ENCODE measurements around the gene PLEK2. TPM values are rescaled to one million over a fixed set of nuclear protein-coding genes. Genes with fewer than 3 reads are reported as not detected.

Gene PLEK2
- total RNA-seq, 1 donor from 2014 or later: 10.5 TPM

GRCh38 chr14:67397536-67397935 is 14.4 kb downstream of the PLEK2 start:
- DNase-seq (ENCODE audit: low spot score): no peak

- no peak for DNase-seq (ENCODE audit: low spot score)
Measured at GRCh38 chr14:67396381-67396970, 15.5 kb downstream of the PLEK2 start.

GRCh38 chr14:67395876-67396189 is 16.1 kb downstream of the PLEK2 start:
- DNase-seq (ENCODE audit: low spot score): no peak

GRCh38 chr14:67395086-67395875 is 16.7 kb downstream of the PLEK2 start:
- DNase-seq (ENCODE audit: low spot score): no peak

GRCh38 chr14:67393689-67394088 is 18.3 kb downstream of the PLEK2 start:
- no peak for DNase-seq (ENCODE audit: low spot score)

GRCh38 chr14:67392800-67393199 is 19.2 kb downstream of the PLEK2 start:
- DNase-seq (ENCODE audit: low spot score): no peak

- DNase-seq (ENCODE audit: low spot score): no peak
Measured at GRCh38 chr14:67392123-67392522, 19.8 kb downstream of the PLEK2 start.

GRCh38 chr14:67391268-67391667 is 20.7 kb downstream of the PLEK2 start:
- DNase-seq (ENCODE audit: low spot score): no peak

- DNase-seq (ENCODE audit: low spot score): no peak
Measured at GRCh38 chr14:67389811-67390534, 22.0 kb downstream of the PLEK2 start.

GRCh38 chr14:67389275-67389674 is 22.7 kb downstream of the PLEK2 start:
- DNase-seq (ENCODE audit: low spot score): no peak

- no peak for DNase-seq (ENCODE audit: low spot score)
Measured at GRCh38 chr14:67387195-67387594, 24.8 kb downstream of the PLEK2 start.

GRCh38 chr14:67385618-67386017 is 26.3 kb downstream of the PLEK2 start:
- DNase-seq (ENCODE audit: low spot score): no peak

- no peak for DNase-seq (ENCODE audit: low spot score)
Measured at GRCh38 chr14:67385120-67385519, 26.8 kb downstream of the PLEK2 start.

GRCh38 chr14:67377916-67378315 is 34.0 kb downstream of the PLEK2 start:
- no peak for DNase-seq (ENCODE audit: low spot score)

- no peak for DNase-seq (ENCODE audit: low spot score)
Measured at GRCh38 chr14:67373347-67373746, 38.6 kb downstream of the PLEK2 start.

GRCh38 chr14:67372833-67373232 is 39.1 kb downstream of the PLEK2 start:
- no peak for DNase-seq (ENCODE audit: low spot score)

- DNase-seq (ENCODE audit: low spot score): no peak
Measured at GRCh38 chr14:67371247-67372148, 40.5 kb downstream of the PLEK2 start.

GRCh38 chr14:67370830-67371229 is 41.1 kb downstream of the PLEK2 start:
- no peak for DNase-seq (ENCODE audit: low spot score)

- no peak for DNase-seq (ENCODE audit: low spot score)
Measured at GRCh38 chr14:67365476-67365875, 46.5 kb downstream of the PLEK2 start.

- no peak for DNase-seq (ENCODE audit: low spot score)
Measured at GRCh38 chr14:67360470-67361206, 51.3 kb downstream of the PLEK2 start.

GRCh38 chr14:67359775-67360469 is 52.0 kb downstream of the PLEK2 start, which contains the start of the genes ATP6V1D and EIF2S1:
ATP6V1D (minus strand) TSS chr14:67359804; CDS start chr14:67359698, 106 bp downstream.
EIF2S1 (plus strand) TSS chr14:67360328; CDS start chr14:67364768, 4,440 bp downstream.
- peak; percentile 99 for DNase-seq (ENCODE audit: low spot score)

All from mucosa of gallbladder (tissue), 1 donor.